Neuronal stem cell (in vitro differentiated cells): Measurements from ENCODE around the gene TBRG1. TPM values are rescaled to one million over a fixed set of nuclear protein-coding genes. Genes with fewer than 3 reads are reported as not detected.
A peak's percentile ranks its signal among the peaks of the same experiment; 100 is the strongest.

Experiments used
- DNase-seq: peaks from one replicate; pipeline ENCODE4 v3.0.0-alpha.2; 2013; ENCODE audit warnings: low spot score
- H2AFZ ChIP-seq: one replicate; pipeline ENCODE4 v1.6.1; 2013; ENCODE audit warnings: mild to moderate bottlenecking, low read length, inconsistent platforms
- H2AK5ac ChIP-seq: 2 replicates; pipeline ENCODE4 v1.6.1; 2013; ENCODE audit warnings: low read depth, mild to moderate bottlenecking, inconsistent platforms, low read length, moderate library complexity, mixed read lengths
- H2BK120ac ChIP-seq: 2 replicates; pipeline ENCODE4 v1.6.1; 2013; ENCODE audit warnings: low read depth, mild to moderate bottlenecking, inconsistent platforms, low read length, moderate library complexity, mixed read lengths
- H2BK12ac ChIP-seq: one replicate; pipeline ENCODE4 v1.6.1; 2013; ENCODE audit warnings: low read length, inconsistent platforms
- H2BK15ac ChIP-seq: 2 replicates; pipeline ENCODE4 v1.6.1; 2013; ENCODE audit warnings: mild to moderate bottlenecking, low read length, inconsistent platforms, mixed read lengths
- H2BK5ac ChIP-seq: one replicate; pipeline ENCODE4 v1.6.1; 2013; ENCODE audit warnings: inconsistent platforms, mild to moderate bottlenecking, low read length, moderate library complexity
- H3K14ac ChIP-seq: one replicate; pipeline ENCODE4 v1.6.1; 2013; ENCODE audit warnings: low read length, inconsistent platforms
- H3K18ac ChIP-seq: 2 replicates; pipeline ENCODE4 v1.6.1; 2013; ENCODE audit warnings: low read length, inconsistent platforms
- H3K23ac ChIP-seq: 2 replicates; pipeline ENCODE4 v1.6.1; 2013; ENCODE audit warnings: low read depth, mild to moderate bottlenecking, mixed read lengths, low read length, inconsistent platforms; ENCODE audit not compliant: poor library complexity
- H3K27ac ChIP-seq: replicated peaks from 3 replicates; pipeline ENCODE4 v1.5.1; 2013; ENCODE audit warnings: low read length, inconsistent platforms
- H3K27me3 ChIP-seq, 3 experiments: 2 replicates each; pipeline ENCODE4 v1.6.1; 2013; ENCODE audit warnings: low read length in 3 of 3, mild to moderate bottlenecking in 2 of 3, inconsistent platforms in 1 of 3, low read depth in 1 of 3, mixed read lengths in 1 of 3, moderate library complexity in 1 of 3; ENCODE audit not compliant: control insufficient read depth in 3 of 3, insufficient read depth in 3 of 3
- H3K36me3 ChIP-seq, 2 donors: replicated peaks in 1 of 2; 2 replicates each; pipeline ENCODE4 v1.6.1; 2013; ENCODE audit warnings: low read length in 2 of 2; ENCODE audit not compliant: control insufficient read depth in 2 of 2, insufficient read depth in 2 of 2
- H3K4ac ChIP-seq: 2 replicates; pipeline ENCODE4 v1.6.1; 2013; ENCODE audit warnings: inconsistent platforms, mild to moderate bottlenecking, low read length, moderate library complexity
- H3K4me1 ChIP-seq, 2 donors: 1 replicate in 1 of 2; 2 replicates in 1 of 2; pipeline ENCODE4 v1.6.1; 2013; ENCODE audit warnings: low read length in 2 of 2, low read depth in 1 of 2; ENCODE audit not compliant: control insufficient read depth in 2 of 2, insufficient read depth in 1 of 2
- H3K4me2 ChIP-seq: one replicate; pipeline ENCODE4 v1.6.1; 2013; ENCODE audit warnings: mild to moderate bottlenecking, low read length, inconsistent platforms; ENCODE audit not compliant: insufficient read depth, poor library complexity, severe bottlenecking
- H3K4me3 ChIP-seq, 2 donors: 2 replicates each; pipeline ENCODE4 v1.5.1; 2013; ENCODE audit warnings: low read length in 2 of 2, mild to moderate bottlenecking in 2 of 2, inconsistent platforms in 1 of 2, moderate library complexity in 1 of 2
- H3K79me1 ChIP-seq: one replicate; pipeline ENCODE4 v1.6.1; 2013; ENCODE audit warnings: low read depth, mild to moderate bottlenecking, inconsistent platforms, low read length, moderate library complexity
- H3K9ac ChIP-seq: one replicate; pipeline ENCODE4 v1.6.1; 2013; ENCODE audit warnings: mild to moderate bottlenecking, low read depth, low read length, inconsistent platforms; ENCODE audit not compliant: poor library complexity
- H3K9me3 ChIP-seq, 2 donors: replicated peaks in 1 of 2; 2 replicates each; pipeline versions ENCODE3 to v1.6.1; 2013; ENCODE audit warnings: low read length in 2 of 2, mild to moderate bottlenecking in 2 of 2, inconsistent platforms in 1 of 2, low read depth in 1 of 2, mixed read lengths in 1 of 2, moderate library complexity in 1 of 2; ENCODE audit not compliant: control insufficient read depth in 2 of 2, insufficient read depth in 1 of 2
- H4K8ac ChIP-seq: one replicate; pipeline ENCODE4 v1.6.1; 2013; ENCODE audit warnings: low read depth, mild to moderate bottlenecking, inconsistent platforms, low read length, moderate library complexity
- H4K91ac ChIP-seq: one replicate; pipeline ENCODE4 v1.6.1; 2013; ENCODE audit warnings: low read length, low read depth, mild to moderate bottlenecking, inconsistent platforms; ENCODE audit not compliant: poor library complexity
- WGBS, 2 donors: extraction: QIAGEN DNeasy Blood & Tissue Kit; methylation state at CpG; one replicate each; pipeline ENCODE4 v1.1.7; 2013; ENCODE audit warnings: missing lambda C conversion rate in 2 of 2, mixed read lengths in 1 of 2; ENCODE audit not compliant: insufficient read length in 2 of 2, insufficient replicate concordance in 1 of 2; ENCODE audit errors: extremely low coverage in 2 of 2; 5-methylcytosine and 5-hydroxymethylcytosine counted together
- polyA plus RNA-seq, 2 experiments: library from polyadenylated mRNA; stranded (reverse); fragments of 200-250 nt; gene quantifications; one replicate each; pipeline ENCODE4 v1.2.3, GENCODE V29; 2013

The TBRG1 gene, protein sequence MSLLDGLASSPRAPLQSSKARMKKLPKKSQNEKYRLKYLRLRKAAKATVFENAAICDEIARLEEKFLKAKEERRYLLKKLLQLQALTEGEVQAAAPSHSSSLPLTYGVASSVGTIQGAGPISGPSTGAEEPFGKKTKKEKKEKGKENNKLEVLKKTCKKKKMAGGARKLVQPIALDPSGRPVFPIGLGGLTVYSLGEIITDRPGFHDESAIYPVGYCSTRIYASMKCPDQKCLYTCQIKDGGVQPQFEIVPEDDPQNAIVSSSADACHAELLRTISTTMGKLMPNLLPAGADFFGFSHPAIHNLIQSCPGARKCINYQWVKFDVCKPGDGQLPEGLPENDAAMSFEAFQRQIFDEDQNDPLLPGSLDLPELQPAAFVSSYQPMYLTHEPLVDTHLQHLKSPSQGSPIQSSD
- polyA plus RNA-seq (2013, experiment 1 of 2): 23.7 TPM
- polyA plus RNA-seq (2013, experiment 2 of 2): 23.6 TPM

DNA sequence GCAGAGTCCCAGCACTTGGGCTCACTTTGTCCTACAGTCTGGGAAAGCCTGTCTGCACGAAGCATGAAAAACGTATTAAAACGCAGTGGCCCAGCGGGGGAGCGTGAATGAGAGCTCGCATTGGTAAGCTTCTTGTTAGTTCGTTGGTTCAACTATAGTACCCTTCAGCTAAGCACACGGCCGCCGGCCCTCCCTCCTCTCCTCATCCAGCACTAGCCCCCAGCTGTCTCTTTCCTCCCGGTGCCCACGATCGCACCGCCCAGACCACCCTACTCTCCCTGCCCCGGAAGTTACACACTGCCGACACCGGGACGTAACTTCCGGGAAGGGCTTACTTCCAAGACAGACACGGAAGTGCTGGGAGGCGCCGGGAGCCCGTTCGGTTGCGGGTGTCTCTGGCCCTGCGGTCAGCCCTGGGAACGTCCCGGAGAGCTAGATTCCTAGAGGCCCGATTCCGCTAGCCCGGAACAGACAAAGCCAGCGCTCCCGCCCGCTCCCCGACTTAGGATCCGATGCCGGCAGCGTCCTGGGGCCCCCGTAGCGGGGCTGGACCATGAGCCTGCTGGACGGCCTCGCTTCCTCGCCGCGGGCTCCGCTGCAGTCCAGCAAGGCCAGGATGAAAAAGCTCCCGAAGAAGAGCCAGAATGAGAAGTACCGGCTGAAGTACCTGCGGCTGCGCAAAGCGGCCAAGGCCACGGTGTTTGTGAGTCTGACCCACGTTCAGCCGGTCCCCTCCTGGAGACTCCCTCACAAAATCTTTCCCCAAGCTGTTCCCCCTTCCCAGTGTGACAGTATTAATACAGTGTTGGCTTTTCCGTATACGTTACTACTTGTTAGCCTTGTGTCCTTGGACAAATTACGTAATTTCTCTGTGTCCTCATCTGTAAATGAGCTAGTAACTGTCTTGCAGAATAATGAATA, at the start of gene TBRG1:
TBRG1 (plus strand) TSS at position 334 of the 921 bp plus-strand sequence; CDS start at position 554, 220 bp downstream.
- H3K27ac ChIP-seq: peak within 1 kb of the TSS; percentile 51

DNA sequence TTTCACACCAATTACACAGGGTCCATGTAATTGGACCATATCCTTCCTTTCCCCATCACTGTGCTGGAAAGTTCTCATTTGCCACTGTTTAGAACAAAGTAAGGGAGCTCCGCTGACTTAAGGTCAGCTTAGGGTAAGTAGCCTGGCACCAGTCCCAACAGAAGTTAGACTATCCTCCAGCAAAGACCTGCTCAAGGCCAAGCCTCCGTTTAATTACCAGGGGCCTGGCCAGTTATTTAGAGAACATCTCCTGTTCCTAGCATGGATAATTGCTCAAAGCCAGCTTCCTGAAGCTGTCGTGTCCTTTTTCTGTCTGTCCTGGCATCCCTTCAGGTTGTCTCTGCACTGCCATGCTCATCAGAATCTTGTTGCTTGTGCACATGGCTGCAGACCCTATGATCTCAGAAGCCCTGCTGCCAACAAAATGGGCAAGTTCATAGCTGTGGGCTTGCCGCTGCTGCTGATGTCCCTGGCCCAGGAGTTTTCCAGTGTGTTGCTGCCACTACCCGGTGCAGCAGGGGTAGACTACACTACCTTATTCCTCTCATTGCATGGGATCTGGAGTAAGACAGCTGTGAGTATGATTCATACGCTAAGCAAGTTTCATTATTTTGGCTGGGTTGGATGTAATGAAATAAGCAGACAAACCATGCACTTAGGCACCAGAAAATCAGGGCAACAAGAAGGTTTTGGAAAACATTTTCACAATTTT, 44.8 kb upstream of the TBRG1 start:
- peak overlapping the region; percentile 35 for H3K18ac ChIP-seq
- no peak overlapping the region for H2AK5ac ChIP-seq
- WGBS, 2 donors: no CpG with 5 or more reads among the region's 6 CpGs

More for the DNA sequence above, at the start of gene TBRG1:
- Histone ChIP-seq H4K8ac (no peak within 1 kb of the TSS), H2AFZ (peak within 1 kb of the TSS; percentile 79), H3K4me1 (peaks cover 2 to 7% of the 10 kb centered on the region in 2 donors), H2BK15ac (no peak within 1 kb of the TSS), H2AK5ac (no peak within 1 kb of the TSS), H3K14ac (no peak within 1 kb of the TSS), H2BK120ac (no peak within 1 kb of the TSS), H3K4me3 (peak within 1 kb of the TSS; percentile 66 to 90), H2BK12ac (no peak within 1 kb of the TSS), H2BK5ac (no peak within 1 kb of the TSS), H3K79me1 (peaks cover 2% of the 10 kb centered on the region), H4K91ac (no peak within 1 kb of the TSS), H3K27me3 (peaks cover 0 to 28% (median 5%) of the 10 kb centered on the region in 3 experiments), H3K9me3 (no peaks in the 10 kb centered on the region), H3K9ac (peak within 1 kb of the TSS; percentile 81), H3K4me2 (peak within 1 kb of the TSS; percentile 74), H3K36me3 (peaks cover 17 to 36% of the 10 kb centered on the region in 2 donors), H3K4ac (no peak within 1 kb of the TSS), H3K23ac (peak within 1 kb of the TSS; percentile 46), H3K18ac (peak within 1 kb of the TSS; percentile 9)
- no CpG with 5 or more reads among the region's 57 CpGs for WGBS, 2 donors
- peak; percentile 84 for DNase-seq

DNA sequence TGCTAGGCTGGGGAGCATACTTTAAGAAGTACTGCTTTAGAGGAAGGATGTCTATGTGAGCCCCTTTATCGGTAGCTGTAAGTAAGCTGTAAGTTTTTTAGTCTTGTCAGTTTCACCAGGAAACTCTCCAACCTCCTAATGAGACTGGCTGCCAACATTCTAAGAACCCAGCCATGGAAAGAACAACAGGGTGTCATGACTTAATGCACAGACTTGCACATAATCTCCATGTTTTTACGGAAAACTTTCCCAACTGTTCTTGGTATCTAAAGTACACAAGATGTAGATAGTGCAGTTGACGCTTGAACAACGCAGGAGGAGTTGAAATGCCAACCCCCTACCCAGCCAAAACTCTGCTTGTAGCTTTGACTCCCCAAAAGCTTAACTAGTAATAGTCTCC, 43.9 kb upstream of the TBRG1 start:
- no peaks in the 10 kb centered on the region for H3K79me1 ChIP-seq
- DNase-seq: no peak
- H3K36me3 ChIP-seq: no peaks in the 10 kb centered on the region

More for the DNA sequence above, 44.8 kb upstream of the TBRG1 start:
- Histone ChIP-seq H2BK12ac (no peak overlapping the region), H2BK120ac (no peak overlapping the region), H3K23ac (peak overlapping the region; percentile 25), H3K4me2 (no peak overlapping the region), H2BK5ac (no peak overlapping the region), H3K9ac (no peak overlapping the region), H3K27ac (no peak overlapping the region), H3K4ac (no peak overlapping the region), H3K9me3 (no peaks in the 10 kb centered on the region), H3K4me1 (no peaks in the 10 kb centered on the region), H4K8ac (no peak overlapping the region), H4K91ac (no peak overlapping the region), H3K4me3 (no peak overlapping the region), H3K36me3 (no peaks in the 10 kb centered on the region), H2AFZ (no peak overlapping the region), H2BK15ac (no peak overlapping the region), H3K79me1 (no peaks in the 10 kb centered on the region), H3K27me3 (peaks cover 0 to 2% (median 0%) of the 10 kb centered on the region in 3 experiments), H3K14ac (no peak overlapping the region)
- DNase-seq: no peak

More for the DNA sequence above, 43.9 kb upstream of the TBRG1 start:
- H2BK15ac ChIP-seq: no peak overlapping the region
- H4K8ac ChIP-seq: no peak overlapping the region
- H3K4me1 ChIP-seq: no peaks in the 10 kb centered on the region
- H3K4me3 ChIP-seq: no peak overlapping the region
- H2BK12ac ChIP-seq: no peak overlapping the region
- H2BK120ac ChIP-seq: no peak overlapping the region
- H4K91ac ChIP-seq: no peak overlapping the region
- H3K27ac ChIP-seq: no peak overlapping the region
- no peak overlapping the region for H2AFZ ChIP-seq
- no peak overlapping the region for H3K14ac ChIP-seq
- no peak overlapping the region for H2BK5ac ChIP-seq
- no peak overlapping the region for H3K18ac ChIP-seq
- H3K4ac ChIP-seq: no peak overlapping the region
- no CpG with 5 or more reads among the region's 4 CpGs for WGBS, 2 donors
- H3K9me3 ChIP-seq: no peaks in the 10 kb centered on the region
- H2AK5ac ChIP-seq: no peak overlapping the region
- no peak overlapping the region for H3K9ac ChIP-seq
- no peak overlapping the region for H3K23ac ChIP-seq
- H3K27me3 ChIP-seq: peaks cover 0 to 2% (median 0%) of the 10 kb centered on the region in 3 experiments
- H3K4me2 ChIP-seq: no peak overlapping the region
